Caco-2 (cell line): Measurements from ENCODE around the gene CCDC28A. TPM values are rescaled to one million over a fixed set of nuclear protein-coding genes. Genes with fewer than 3 reads are reported as not detected.

Experiments
- BruUV-seq: library from RNA; stranded (reverse); fragments of 400-500 nt; replicated peaks from 2 replicates; lab custom pipeline; 2021; lab: Mats Ljungman, UMichigan
- CTCF ChIA-PET: fragments of 300-600 bp; sonication (Branson Sonifier 250); formaldehyde crosslinking; loops from one replicate; lab custom pipeline; 2022; ENCODE audit warnings: antibody characterized with exemption; lab: Charles Lee
- POLR2A ChIA-PET: fragments of 300-600 bp; sonication (Branson Sonifier 250); formaldehyde crosslinking; loops from one replicate; lab custom pipeline; 2022; ENCODE audit warnings: antibody characterized with exemption; lab: Charles Lee
- DNase-seq, 2 experiments: peaks; one replicate each; pipeline versions ENCODE4 v3.0.0 to v3.0.0-alpha.2; 2020 to 2022
- H3K27me3 ChIP-seq: replicated peaks from 2 replicates; pipeline ENCODE4 v1.6.0; 2011; ENCODE audit warnings: low read length; ENCODE audit not compliant: control insufficient read depth, insufficient read depth
- H3K36me3 ChIP-seq: 2 replicates; pipeline ENCODE4 v1.5.1; 2011; ENCODE audit warnings: low read length; ENCODE audit not compliant: control insufficient read depth, insufficient read depth
- H3K4me1 ChIP-seq: fragments of 250-450 bp; sonication (Bioruptor Pico); 2 replicates; pipeline ENCODE4 v1.5.1; 2020; ENCODE audit warnings: mild to moderate bottlenecking
- H3K4me3 ChIP-seq: 2 replicates; pipeline ENCODE4 v1.5.1; 2011; ENCODE audit warnings: low read depth, mild to moderate bottlenecking, control low read depth, low read length
- H3K9me3 ChIP-seq: fragments of 250-450 bp; sonication (Bioruptor Pico); 2 replicates; pipeline ENCODE4 v1.5.1; 2020; ENCODE audit warnings: mild to moderate bottlenecking, moderate library complexity
- H3K27ac Mint-ChIP-seq: one replicate; pipeline ENCODE4 v1.8.0; 2022; ENCODE audit warnings: mixed read lengths; ENCODE audit not compliant: unreplicated experiment
- H3K27me3 Mint-ChIP-seq: one replicate; pipeline ENCODE4 v1.8.0; 2022; ENCODE audit warnings: mixed read lengths; ENCODE audit not compliant: insufficient read depth, unreplicated experiment
- H3K36me3 Mint-ChIP-seq: one replicate; pipeline ENCODE4 v1.8.0; 2022; ENCODE audit warnings: mild to moderate bottlenecking, mixed read lengths; ENCODE audit not compliant: insufficient read depth, unreplicated experiment
- H3K4me1 Mint-ChIP-seq: one replicate; pipeline ENCODE4 v1.8.0; 2022; ENCODE audit warnings: low read depth, mixed read lengths; ENCODE audit not compliant: unreplicated experiment
- H3K4me3 Mint-ChIP-seq: one replicate; pipeline ENCODE4 v1.8.0; 2022; ENCODE audit warnings: mild to moderate bottlenecking, moderate library complexity, mixed read lengths; ENCODE audit not compliant: unreplicated experiment
- H3K9me3 Mint-ChIP-seq: one replicate; pipeline ENCODE4 v1.8.0; 2022; ENCODE audit warnings: mixed read lengths; ENCODE audit not compliant: unreplicated experiment
- intact Hi-C: fragments of 100-400 bp; cut with micrococcal nuclease; formaldehyde crosslinking; loops from one replicate; pipeline ENCODE4 v1.10.0; 2022; ENCODE audit not compliant: unreplicated experiment
- total RNA-seq: library from RNA; stranded (reverse); gene quantifications from 2 replicates; pipeline ENCODE4 v1.2.3, GENCODE V29; 2022
- TF ChIP-seq, protein P1 (sequence below), 2 experiments: fragments of 200-600 bp in 1 of 2; IDR thresholded peaks; 1 replicate in 1 of 2; 2 replicates in 1 of 2; pipeline versions ENCODE4 v1.5.1 to v1.8.0; 2011 to 2022; ENCODE audit warnings: antibody characterized with exemption in 1 of 2, control low read depth in 1 of 2, inconsistent platforms in 1 of 2, low read depth in 1 of 2, low read length in 1 of 2, mild to moderate bottlenecking in 1 of 2, moderate library complexity in 1 of 2; ENCODE audit not compliant: insufficient read depth in 1 of 2, severe bottlenecking in 1 of 2, unreplicated experiment in 1 of 2

CCDC28A gene
- total RNA-seq, 1 experiment from 2014 or later, result 10.8 TPM

DNA sequence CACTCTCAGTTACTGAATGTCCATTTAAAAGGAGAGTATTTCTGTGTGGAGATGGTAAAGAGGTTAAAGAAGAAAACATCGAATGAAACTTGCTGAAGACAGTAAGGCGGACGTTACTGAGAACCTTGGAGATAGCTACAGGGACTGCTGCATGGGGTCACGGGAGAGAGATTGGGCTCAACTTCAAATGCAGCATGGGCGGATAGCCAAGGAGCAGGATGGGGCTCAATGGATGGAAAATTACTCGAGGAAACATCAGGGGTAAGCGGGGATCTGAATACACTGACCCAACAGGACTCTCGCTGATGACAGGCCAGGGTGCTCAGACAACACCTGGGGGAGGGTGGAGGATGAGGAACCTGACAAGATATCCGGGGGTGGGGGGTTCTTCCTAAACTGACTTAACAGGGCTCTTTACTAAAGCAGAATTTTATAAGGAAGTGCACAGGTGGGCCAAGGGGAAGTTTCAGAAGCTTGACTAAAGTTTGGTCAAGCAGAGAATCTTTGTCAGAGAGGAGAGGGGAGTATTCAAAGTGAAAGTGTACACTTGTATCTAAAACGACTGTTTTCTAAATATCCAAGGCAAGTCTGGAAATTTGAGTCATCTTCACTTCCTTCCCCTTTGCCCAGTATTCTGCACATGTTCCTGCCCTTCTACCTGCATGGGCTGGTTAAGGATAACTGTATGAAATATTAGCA is 45.1 kb downstream of the CCDC28A start:
- ChIA-PET POLR2A (interaction anchor here (1.0 kb wide), 1 partner anchor 167 kb away, joined by 3 read pairs; no protein-coding TSS in a partner anchor), CTCF (interaction anchor here (0.9 to 1.0 kb wide), 2 partner anchors 401 to 546 kb away, joined by 3 to 4 read pairs; no protein-coding TSS in a partner anchor)
- H3K9me3 ChIP-seq, result no peaks in the 10 kb centered on the region
- H3K36me3 ChIP-seq, result no peaks in the 10 kb centered on the region
- Mint-ChIP-seq H3K4me1 (peaks cover 39% of the 10 kb centered on the region), H3K27me3 (no peaks in the 10 kb centered on the region), H3K4me3 (peak overlapping the region; percentile 42), H3K27ac (peak overlapping the region; percentile 92), H3K36me3 (peaks cover 5% of the 10 kb centered on the region), H3K9me3 (no peaks in the 10 kb centered on the region)
- peak in 1 of 2 experiments; percentile 4 for DNase-seq
- no peak overlapping the region for H3K4me3 ChIP-seq
- TF ChIP-seq, protein P1, sequence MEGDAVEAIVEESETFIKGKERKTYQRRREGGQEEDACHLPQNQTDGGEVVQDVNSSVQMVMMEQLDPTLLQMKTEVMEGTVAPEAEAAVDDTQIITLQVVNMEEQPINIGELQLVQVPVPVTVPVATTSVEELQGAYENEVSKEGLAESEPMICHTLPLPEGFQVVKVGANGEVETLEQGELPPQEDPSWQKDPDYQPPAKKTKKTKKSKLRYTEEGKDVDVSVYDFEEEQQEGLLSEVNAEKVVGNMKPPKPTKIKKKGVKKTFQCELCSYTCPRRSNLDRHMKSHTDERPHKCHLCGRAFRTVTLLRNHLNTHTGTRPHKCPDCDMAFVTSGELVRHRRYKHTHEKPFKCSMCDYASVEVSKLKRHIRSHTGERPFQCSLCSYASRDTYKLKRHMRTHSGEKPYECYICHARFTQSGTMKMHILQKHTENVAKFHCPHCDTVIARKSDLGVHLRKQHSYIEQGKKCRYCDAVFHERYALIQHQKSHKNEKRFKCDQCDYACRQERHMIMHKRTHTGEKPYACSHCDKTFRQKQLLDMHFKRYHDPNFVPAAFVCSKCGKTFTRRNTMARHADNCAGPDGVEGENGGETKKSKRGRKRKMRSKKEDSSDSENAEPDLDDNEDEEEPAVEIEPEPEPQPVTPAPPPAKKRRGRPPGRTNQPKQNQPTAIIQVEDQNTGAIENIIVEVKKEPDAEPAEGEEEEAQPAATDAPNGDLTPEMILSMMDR (IDR thresholded peaks at IDR 0.05; ENCODE audit: insufficient read depth in 1 of 2, low read depth in 1 of 2, low read length in 1 of 2, severe bottlenecking in 1 of 2, unreplicated experiment in 1 of 2), result no peak
- intact Hi-C loops, result loop anchor here (1.0 to 10.0 kb wide), 5 partner anchors 69 to 386 kb away; no protein-coding TSS in a partner anchor
- TSS peak; percentile 95 for BruUV-seq
- no peaks in the 10 kb centered on the region for H3K27me3 ChIP-seq
- H3K4me1 ChIP-seq, result peaks cover 31% of the 10 kb centered on the region

DNA sequence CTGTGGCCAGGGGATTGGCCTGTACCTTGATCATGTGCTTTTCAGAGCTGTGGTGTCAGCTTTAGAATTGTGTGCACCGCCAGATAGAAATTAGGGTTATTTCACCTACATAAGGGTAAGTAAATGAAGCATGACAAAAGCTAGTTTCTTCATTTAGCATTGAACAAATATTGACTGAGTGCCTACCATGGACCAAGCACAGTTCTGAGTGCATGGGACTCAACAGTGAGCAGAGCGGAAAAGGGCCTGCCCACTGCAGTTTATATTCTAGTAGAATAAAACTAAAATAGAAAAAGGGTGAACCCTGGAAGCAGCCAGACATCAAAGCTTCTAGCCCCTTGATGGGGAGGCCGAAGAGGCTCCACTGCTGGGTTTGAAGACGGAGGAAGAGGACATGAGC is 48.0 kb downstream of the CCDC28A start:
- H3K4me1 Mint-ChIP-seq, result peaks cover 31% of the 10 kb centered on the region
- peaks cover 22% of the 10 kb centered on the region for H3K4me1 ChIP-seq
- no peak overlapping the region for H3K4me3 Mint-ChIP-seq
- TF ChIP-seq, protein P1 (IDR thresholded peaks at IDR 0.05; ENCODE audit: insufficient read depth in 1 of 2, low read depth in 1 of 2, low read length in 1 of 2, severe bottlenecking in 1 of 2, unreplicated experiment in 1 of 2), result no peak
- H3K4me3 ChIP-seq, result no peak overlapping the region
- intact Hi-C loops, result no loop called here
- H3K27ac Mint-ChIP-seq, result peak overlapping the region; percentile 37
- ChIA-PET CTCF (no interaction called here), POLR2A (no interaction called here)
- H3K27me3 ChIP-seq, result no peaks in the 10 kb centered on the region
- no peaks in the 10 kb centered on the region for H3K27me3 Mint-ChIP-seq
- H3K36me3 ChIP-seq, result no peaks in the 10 kb centered on the region
- DNase-seq, result no peak
- H3K36me3 Mint-ChIP-seq, result peaks cover 5% of the 10 kb centered on the region
- H3K9me3 ChIP-seq, result no peaks in the 10 kb centered on the region
- no peaks in the 10 kb centered on the region for H3K9me3 Mint-ChIP-seq
- no TSS peak for BruUV-seq

DNA sequence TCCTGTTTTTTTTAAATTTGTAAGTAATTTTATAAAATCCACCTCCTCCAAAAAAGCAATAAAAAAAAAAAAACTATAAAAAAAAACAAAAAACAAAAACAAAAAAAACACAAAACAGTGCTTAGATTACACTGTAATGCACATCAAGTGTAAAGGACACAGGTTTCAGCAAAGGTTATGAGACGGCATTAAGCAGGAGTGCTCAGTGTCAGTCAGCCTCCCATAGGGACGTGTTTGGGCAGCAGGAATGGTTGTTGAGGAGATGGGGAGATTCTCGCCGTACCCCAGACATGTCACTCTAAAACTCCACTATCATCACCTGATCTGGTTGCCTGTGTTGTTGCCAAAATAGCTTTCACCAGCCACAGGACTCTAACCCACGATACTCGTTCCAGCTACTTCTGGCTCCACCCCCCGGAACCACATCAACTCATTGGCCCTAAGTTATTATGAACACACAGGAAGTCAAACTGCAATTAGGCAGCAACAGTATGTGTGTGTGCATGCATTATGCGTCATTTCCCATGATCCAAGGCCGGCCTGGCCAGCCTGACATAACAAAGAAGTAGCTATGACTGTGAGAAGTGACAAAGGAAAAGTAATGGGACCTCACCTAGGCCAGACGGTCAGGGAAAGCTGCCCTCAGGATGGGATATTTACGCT is 51.0 kb downstream of the CCDC28A start:
- Mint-ChIP-seq H3K36me3 (no peaks in the 10 kb centered on the region), H3K27ac (no peak overlapping the region), H3K9me3 (no peaks in the 10 kb centered on the region), H3K27me3 (no peaks in the 10 kb centered on the region), H3K4me1 (peaks cover 6% of the 10 kb centered on the region), H3K4me3 (no peak overlapping the region)
- ChIA-PET POLR2A (no interaction called here), CTCF (no interaction called here)
- Histone ChIP-seq H3K9me3 (no peaks in the 10 kb centered on the region), H3K36me3 (no peaks in the 10 kb centered on the region), H3K4me1 (no peaks in the 10 kb centered on the region), H3K27me3 (no peaks in the 10 kb centered on the region), H3K4me3 (no peak overlapping the region)
- DNase-seq, result no peak
- no TSS peak for BruUV-seq
- TF ChIP-seq, protein P1 (IDR thresholded peaks at IDR 0.05; ENCODE audit: insufficient read depth in 1 of 2, low read depth in 1 of 2, low read length in 1 of 2, severe bottlenecking in 1 of 2, unreplicated experiment in 1 of 2), result no peak
- intact Hi-C loops, result no loop called here
